GM10266 (cell line): ENCODE data around the gene CAD.
"Not testable (repeated sequence)": the region's sequence is repeated elsewhere in the genome, so short reads cannot be mapped to it uniquely, and the experiment has no call there.

Source experiments
- DNase-seq: peaks from one replicate; pipeline ENCODE4 v3.0.0; 2012; ENCODE audit errors: extremely low spot score
- CTCF ChIP-seq: IDR thresholded peaks from 2 replicates; pipeline ENCODE4 v1.5.1; 2012; ENCODE audit warnings: mild to moderate bottlenecking, low read depth; ENCODE audit not compliant: control insufficient read depth, insufficient read depth; ENCODE audit errors: missing control alignments

Gene CAD

GRCh38 chr2:27217173-27218121, at the start of gene CAD:
CAD (plus strand) TSS chr2:27217369; CDS start chr2:27217552, 183 bp downstream.
- peak; percentile 39 for TF ChIP-seq CTCF
- DNase-seq, result peak; percentile 91

GRCh38 chr2:27170581-27171337, 46.4 kb upstream of the CAD start:
- DNase-seq, result no peak
- TF ChIP-seq CTCF, result no peak

DNA sequence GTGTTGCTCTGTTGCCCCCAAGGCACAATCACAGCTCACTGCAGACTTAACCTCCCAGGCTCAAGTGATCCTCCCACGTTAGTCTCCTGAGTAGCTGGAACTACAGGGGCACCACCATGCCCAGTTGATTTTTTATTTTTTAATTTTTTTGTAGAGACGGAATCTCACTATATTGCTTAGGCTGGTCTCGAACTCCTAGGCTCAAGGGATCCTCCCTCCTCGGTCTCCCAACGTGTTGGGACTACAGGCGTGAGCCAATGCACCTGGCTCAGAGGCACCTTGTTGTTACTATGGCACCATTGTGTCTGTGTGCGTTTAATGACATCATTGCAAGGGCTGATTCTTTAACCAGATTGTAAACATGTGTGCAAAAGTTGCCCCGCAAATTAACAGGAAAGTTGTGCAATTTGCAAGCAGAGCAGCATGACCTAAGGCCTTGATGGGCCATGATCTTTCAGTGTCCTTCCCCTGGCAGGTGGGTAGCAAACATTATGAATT, 45.8 kb upstream of the CAD start:
- no peak for DNase-seq
- no peak for TF ChIP-seq CTCF

DNA sequence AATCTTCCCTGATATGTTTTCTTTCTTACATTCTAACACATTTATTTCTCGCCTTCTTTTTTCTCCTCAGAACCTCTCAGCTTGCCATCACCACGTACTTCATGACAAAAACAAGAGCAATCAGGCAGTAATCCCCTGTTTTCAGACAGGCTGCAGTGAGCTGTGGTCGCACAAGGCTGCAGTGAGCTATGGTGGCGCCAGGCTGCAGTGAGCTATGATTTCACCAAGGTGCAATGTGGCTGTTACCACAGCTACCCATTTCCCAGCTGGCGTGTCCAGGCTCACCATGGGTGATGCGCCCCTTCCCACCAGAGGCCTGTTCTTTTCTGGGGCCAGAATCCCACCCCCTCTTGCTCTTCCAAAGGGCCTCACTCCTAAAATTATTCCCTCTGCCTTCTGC, 42.5 kb upstream of the CAD start:
- no peak for TF ChIP-seq CTCF
- DNase-seq, result no peak

DNA sequence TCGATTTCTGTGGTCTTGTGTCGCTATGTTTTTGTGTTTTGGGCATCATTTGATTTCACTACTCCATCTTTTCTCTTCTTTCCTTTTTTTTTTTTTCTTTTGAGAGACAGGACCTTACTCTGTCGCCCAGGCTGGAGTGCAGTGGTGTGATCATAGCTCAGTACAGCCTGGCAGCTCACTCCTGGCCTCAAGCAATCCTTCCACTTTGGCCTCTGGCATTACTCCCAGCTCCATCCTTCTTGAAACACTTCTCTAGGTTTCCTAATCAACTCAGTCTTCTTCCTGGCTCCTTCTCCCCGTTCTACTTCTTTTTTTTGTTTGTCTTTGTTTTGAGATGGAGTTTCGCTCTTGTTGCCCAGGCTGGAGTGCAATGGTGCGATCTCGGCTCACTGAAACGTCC, 41.8 kb upstream of the CAD start:
- no peak for DNase-seq
- TF ChIP-seq CTCF, result no peak

DNA sequence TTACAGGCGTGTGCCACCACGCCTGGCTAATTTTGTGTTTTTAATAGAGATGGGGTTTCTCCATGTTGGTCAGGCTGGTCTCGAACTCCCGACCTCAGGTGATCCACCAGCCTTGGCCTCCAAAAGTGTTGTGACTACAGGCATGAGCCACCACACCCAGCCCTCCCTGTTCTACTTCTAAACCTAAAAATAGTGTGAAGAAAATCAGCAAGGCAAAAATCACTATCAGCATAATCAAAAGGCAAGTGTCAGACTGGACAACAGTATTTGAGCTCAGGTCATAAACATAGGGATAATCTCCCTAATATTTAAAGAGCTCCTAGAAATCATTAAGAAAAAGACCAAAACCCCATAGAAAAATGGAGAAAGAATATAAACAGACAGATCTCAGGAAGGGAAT, 41.4 kb upstream of the CAD start:
- DNase-seq, result not testable (repeated sequence)

GRCh38 chr2:27177441-27178351, 39.5 kb upstream of the CAD start:
- DNase-seq, result no peak
- no peak for TF ChIP-seq CTCF
